T follicular helper cell (primary cell): ENCODE measurements around the gene PARD6A.
A peak's percentile ranks its signal among the peaks of the same experiment; 100 is the strongest.

Experiments
- DNase-seq: peaks from one replicate; pipeline ENCODE4 v3.0.0-alpha.2; 2020; ENCODE audit warnings: low read depth

The PARD6A gene

DNA sequence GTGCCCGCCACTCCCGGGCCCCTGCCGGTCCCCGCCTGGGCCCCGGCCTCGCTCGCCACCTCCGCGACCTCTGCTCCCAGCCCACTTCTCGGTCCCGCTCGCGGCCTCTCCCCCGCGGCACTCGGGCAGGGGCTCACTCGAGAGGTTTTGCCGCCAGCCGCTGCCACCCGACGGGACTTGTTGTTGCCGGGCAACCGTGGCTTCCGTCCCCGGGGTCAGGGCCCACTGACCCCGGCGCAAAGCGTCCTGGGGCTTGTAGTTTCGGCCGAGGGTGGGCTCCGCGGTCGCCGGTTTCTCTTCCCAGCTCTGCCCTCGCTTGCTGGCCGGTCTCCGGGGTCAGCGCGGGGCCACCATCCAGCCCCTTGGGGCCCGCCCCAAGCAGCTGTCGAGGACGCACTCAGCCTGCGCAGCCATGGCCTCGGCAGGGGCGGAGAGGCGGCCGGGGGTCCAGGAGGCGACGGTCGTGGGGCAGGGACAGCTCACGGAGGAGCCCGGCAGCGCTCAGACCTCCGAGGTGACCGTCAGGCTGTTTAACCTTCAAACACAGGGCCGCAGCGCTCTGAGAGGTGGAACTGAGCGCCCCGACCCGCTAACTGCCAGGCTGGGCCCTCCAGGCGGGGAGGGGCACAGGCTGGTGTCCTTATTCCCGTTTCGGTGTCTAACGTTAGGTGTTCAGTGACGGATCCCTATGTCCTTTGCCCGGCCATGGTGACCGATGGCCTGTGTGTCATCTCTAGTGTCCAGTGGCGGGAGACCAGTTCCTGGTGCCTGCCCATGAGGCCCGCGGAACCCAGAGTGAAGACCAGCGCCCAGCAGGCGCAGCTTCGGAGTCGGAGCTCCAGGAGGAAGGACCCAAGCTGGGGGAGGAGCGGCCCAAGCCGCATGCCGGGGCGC is 6.0 kb downstream of the PARD6A start, which contains the start of the genes C16orf86 and ENKD1:
Gene C16orf86 (plus strand): TSS at position 256 of the 894 bp plus-strand sequence. CDS start 157 bp downstream, at position 413.
Gene ENKD1 (minus strand): TSS at position 192 of the 894 bp plus-strand sequence. CDS start 308 bp downstream, outside the sequence.
- DNase-seq: peak; percentile 76

- DNase-seq: no peak
Observed at GRCh38 chr16:67667453-67667816, 6.7 kb downstream of the PARD6A start.

GRCh38 chr16:67667817-67668494 is 7.2 kb downstream of the PARD6A start:
- peak; percentile 74 for DNase-seq

DNA sequence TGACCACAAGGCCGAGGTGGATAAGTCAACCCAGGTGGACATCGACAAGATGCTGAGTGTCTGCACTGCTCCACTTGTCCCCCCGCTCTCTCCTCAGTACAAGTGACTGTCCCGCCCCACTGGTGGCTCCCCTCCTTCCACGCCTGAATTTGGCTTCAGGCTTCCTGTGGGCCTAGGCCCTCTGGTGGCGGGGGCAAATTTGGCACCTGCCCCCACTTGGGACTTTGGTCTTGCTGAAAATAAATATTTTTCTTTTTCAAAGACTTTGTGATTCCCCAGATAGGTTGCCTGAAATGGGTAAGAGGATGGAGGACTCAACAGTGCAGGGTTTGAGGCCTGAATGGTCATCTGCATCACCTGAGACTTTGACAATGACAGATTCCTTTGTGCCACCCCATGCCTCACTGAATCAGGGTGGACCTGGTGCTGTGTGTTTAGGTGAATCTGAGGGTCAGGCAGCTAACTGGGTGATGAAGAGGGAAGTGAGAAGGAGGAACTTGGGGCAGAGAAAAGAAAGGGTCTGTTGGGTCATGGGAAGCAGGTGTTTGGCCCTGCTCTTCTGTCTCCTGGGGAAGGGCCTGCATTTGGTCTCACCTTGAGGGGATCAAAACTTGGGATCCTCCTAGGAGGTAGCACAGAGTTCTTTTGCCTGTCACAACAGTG is 7.9 kb downstream of the PARD6A start:
- no peak for DNase-seq

- DNase-seq: no peak
Observed at GRCh38 chr16:67669499-67670101, 8.8 kb downstream of the PARD6A start.

GRCh38 chr16:67672306-67672705 is 11.5 kb downstream of the PARD6A start:
- DNase-seq: no peak

DNA sequence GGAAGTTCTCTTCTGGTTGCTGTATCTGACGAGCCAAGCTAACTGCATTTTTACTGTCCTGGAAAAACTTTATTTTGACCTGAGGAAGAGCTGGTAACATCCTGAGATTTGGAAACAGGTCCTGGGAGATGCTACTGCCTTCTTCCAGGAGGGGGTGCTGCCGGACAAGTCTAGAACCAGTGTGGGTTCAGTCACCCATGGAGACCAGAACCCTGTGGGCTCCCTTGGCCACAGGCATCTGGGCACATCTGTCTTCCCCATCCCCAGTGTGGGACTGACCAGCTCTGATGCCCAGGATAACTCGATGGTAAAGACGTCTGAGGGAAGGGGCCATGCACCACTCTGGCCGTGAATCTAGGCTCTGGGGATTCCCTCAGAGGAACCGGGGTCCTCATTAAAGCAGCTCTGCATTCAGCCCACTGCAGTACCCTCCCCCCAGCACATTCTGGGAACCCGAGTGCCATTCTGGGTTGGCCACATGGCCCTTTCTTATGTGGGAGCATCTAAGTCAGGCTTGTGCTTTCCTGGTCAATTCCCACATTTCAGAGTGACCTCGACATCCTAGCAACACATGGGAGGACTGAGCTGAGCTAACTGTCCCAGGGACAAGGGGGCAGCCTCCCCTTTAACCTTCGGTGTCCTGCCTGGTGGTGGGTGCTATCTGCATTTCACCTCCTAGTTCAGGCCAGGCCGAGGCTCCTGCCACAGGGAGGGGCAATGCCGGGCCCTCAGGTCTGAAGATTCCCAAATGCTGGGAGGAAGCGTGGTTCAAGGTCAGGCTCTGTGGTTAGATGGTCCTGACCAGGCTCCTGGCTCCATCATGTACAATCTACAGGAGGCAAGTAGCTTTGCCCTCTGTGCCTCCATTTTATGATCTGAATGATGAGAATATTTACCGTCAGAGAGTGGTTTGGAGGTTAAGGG is 12.2 kb downstream of the PARD6A start:
- peak; percentile 34 for DNase-seq

DNA sequence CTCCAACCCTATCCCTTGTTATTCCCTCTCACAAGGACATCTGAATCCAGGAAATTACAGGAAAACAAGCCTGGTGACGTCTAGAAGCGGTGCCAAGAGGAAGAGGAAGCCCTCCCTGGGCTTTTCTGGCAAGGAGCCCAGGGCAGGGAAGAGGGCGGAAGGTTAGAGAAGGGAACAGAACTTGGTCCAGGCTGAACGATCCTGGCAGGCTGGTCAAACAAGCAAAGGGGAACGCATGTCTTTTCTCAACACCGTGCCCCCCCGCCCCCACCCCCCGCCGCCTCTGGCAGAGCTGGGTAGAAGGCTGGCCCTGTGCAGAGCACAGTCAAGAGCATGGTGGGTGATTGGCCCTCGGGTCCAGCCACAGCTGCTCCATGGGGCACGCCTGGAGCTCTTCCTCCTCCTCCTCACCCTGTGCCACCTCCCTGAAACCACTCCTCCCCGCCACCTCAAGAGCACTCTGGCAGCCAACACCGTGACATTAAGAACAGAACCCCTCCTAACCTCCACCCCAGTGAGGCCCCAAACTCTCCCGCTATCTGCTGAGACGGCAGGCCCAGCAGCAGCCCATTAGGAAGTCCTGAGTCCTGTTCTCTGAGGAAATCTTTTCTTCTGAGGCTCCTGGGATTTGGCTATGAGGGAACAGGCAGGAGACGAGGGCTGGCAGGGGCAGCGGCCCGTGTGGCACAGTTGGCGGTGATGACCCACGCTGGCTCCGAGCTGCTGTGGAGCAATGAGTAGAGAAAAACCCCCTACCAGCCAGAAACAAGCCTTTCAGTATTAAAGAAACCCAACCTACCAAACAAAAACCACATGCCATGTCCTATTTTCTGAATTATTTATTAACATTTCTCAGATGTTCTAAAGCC is 13.2 kb downstream of the PARD6A start:
- no peak for DNase-seq

DNA sequence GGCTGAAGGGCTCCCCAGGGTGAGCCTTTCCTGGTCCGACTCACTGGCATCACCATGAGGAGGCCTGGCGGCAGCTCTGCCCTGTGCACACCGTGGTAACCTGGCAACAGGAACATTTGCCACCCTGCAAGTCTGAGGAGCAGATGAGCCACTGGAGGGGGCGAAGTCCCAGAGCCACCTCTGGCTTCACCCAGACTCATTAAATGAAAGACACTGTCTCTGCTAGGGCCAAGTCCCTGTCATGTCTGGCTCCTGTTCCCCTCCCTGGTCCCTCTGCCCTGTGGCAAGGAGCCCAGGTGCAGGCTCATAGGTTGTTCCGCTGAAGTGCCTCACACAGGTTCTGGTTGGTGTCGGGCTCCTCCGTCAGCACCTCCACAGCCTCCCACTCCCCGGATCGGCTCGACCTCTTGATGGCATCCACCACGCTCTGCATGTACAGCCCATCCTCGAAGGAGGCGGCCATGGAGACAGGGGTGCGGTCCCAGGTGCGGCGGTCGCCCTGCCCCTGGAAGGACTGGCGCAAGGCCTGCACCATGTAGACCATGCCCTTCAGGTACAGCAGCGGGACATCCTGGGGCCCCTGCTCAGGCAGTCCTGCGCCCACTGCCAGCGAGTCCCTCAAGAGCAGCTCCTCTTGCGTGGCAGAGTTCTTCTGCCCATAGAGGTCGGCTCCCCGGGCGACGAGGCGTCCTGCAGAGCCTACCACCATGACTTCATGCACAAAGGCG is 14.3 kb downstream of the PARD6A start:
- DNase-seq: no peak

DNA sequence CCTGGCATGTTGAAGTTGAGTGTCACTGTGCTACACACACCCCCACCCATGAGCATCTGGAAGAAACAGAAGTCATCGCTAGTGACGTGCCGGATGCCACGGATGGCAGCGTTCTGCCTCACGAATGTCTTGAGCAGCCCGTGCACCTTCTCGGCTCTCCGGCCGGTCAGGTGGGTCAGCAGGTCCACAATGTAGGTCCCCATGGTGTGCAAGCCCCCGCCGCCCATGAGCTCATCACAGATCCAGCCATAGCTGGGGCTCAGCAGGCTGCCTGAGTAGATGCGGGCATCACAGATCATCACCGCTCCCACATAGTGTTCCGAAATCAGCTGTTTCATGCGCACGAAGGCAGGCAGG is 14.8 kb downstream of the PARD6A start:
- DNase-seq: no peak

DNA sequence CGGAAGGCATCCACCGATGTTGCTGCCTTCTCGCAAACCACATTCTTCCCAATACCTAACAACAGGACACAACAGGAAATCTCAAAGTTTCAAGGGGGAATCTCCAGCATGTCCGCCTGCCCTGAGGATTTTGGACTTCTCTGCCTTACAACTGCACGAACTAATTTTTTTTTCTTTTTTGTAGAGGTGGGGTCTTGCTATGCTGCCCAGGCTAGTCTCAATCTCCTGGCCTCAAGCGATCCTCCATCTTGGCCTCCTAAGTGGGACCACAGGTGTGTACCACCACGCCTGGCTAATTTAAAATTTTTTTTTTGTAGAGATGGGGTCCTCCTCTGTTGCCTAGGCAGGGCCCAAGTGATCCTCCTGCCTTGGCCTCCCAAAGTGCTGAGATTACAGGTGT is 15.2 kb downstream of the PARD6A start:
- DNase-seq: no peak

DNA sequence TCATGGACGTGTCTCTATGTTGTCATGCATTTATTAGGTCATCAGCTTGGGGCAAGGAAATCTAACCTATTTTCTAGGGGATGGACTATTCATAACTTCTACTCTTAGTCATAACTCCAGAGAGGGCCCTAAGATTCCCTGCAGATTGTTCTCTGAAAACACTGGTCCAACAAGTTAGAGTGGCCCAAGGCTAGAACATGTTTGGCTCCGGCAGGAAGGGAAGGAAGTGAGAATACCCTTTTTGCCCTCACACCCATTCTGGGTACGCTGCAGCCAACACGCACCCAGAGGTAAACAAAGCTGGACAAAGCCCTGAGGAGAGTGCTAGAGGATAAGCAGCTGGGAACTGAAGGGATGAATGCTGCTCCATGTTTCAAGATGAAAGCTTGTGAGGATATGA is 15.8 kb downstream of the PARD6A start:
- no peak for DNase-seq

- no peak for DNase-seq
Observed at GRCh38 chr16:67676939-67677338, 16.2 kb downstream of the PARD6A start.

DNA sequence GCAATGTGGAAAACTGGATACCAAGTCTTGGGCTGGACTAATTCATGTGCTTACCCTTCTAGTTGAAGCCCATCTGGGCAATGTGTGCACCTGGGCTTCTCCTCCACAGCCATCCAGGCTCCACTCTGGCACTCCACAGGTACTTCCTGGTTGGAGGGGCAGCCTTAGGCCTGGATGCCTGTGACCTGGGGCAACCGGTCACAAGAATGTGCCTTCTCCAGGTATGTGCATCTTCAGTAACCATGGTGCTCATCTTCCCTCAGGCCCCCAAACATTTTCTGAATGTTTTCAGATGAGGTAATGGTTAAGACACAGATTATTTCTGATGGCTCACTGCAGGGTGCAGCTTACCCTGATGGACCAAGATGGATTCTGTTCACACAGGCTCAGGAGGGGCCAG is 17.0 kb downstream of the PARD6A start:
- no peak for DNase-seq

DNA sequence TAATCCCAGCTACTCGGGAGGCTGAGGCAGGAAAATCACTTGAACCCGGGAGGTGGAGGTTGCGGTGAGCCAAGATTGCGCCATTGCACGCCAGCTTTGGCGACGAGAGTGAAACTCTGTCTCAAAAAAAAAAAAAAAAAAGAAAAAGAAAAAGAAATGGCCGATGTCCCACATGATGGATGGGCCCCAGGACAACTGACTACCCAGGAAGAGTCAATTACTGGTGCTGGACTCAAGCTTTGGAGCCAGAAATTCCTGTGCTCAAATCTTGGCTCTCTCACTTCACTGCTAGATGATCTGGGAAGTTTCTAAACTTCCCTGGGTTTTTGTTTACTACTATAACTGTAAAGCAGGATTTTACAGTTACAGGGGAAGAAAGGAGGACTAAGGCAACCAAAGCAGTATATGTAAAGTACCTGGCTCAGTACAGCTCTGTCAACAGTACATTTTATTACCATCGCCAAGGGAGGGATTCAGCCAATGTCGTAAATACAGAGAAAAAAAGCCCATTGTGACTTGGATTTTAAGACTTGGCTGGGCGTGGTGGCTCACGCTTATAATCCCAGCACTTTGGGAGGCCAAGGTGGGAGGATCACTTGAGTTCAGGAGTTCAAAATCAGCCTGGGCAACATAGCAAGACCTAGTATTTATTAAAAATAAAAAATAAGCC is 17.7 kb downstream of the PARD6A start:
- DNase-seq: no peak

GRCh38 chr16:67679935-67680897 is 19.5 kb downstream of the PARD6A start:
- DNase-seq: no peak

DNA sequence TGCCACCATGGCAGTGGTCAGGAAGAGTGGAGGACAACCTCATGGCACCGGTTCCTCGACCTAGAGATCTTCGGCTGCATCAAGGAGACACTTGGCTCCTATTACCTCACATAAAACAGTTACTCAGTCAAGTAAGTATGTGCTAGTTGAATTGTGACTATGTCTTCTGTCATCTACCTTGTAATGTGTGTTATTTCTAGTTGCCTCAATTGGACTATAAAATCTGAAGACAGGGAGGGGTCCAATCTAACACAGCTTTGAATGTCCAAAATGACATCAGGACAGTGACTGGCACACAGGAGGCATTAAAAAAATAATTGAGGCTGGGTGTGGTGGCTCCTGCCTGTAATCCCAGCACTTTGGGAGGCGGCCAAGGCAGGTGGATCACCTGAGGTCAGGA is 23.0 kb downstream of the PARD6A start:
- no peak for DNase-seq
